ENCODE data around the gene THYN1.
A peak's percentile ranks its signal among the peaks of the same experiment; 100 is the strongest.
"Not testable (repeated sequence)": the region's sequence is repeated elsewhere in the genome, so short reads cannot be mapped to it uniquely, and the experiment has no call there.

THYN1 gene

GRCh38 chr11:134275188-134275533 lies 22.0 kb upstream of the THYN1 start:
- no peak for DNase-seq (ENCODE audit: low spot score)

GRCh38 chr11:134273317-134273712 lies 20.2 kb upstream of the THYN1 start:
- DNase-seq (ENCODE audit: low spot score): no peak

GRCh38 chr11:134272381-134273316 lies 19.5 kb upstream of the THYN1 start:
- no peak for DNase-seq (ENCODE audit: low spot score)

- DNase-seq (ENCODE audit: low spot score): no peak
These were observed 18.8 kb upstream of the THYN1 start for GRCh38 chr11:134271978-134272377.

GRCh38 chr11:134270250-134270714 lies 17.1 kb upstream of the THYN1 start:
- DNase-seq (ENCODE audit: low spot score): peak; percentile 70

- DNase-seq (ENCODE audit: low spot score): no peak
These were observed 14.8 kb upstream of the THYN1 start for GRCh38 chr11:134267966-134268365.

- no peak for DNase-seq (ENCODE audit: low spot score)
These were observed 14.3 kb upstream of the THYN1 start for GRCh38 chr11:134267461-134267860.

- peak; percentile 85 for DNase-seq (ENCODE audit: low spot score)
These were observed 13.7 kb upstream of the THYN1 start for GRCh38 chr11:134266841-134267251.

DNA sequence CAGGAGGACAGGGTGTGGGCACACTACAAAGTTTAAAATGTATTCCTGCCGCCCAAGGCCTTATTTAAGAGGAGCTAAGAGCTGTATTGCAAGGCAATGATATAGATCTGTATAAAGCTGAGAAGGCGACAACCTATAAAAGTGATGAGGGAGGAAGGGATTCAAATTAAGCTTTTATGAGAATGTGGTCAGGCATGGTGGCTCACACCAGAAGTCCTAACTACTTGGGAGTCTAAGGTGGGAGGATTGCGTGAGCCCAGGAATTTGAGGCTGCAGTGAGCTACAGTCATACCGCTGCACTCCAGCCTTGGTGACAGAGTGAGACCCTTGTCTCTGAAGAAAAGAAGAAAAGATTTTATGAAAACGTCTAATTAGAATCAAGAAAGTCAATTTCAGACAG lies 13.3 kb upstream of the THYN1 start:
- peak; percentile 33 for DNase-seq (ENCODE audit: low spot score)

DNA sequence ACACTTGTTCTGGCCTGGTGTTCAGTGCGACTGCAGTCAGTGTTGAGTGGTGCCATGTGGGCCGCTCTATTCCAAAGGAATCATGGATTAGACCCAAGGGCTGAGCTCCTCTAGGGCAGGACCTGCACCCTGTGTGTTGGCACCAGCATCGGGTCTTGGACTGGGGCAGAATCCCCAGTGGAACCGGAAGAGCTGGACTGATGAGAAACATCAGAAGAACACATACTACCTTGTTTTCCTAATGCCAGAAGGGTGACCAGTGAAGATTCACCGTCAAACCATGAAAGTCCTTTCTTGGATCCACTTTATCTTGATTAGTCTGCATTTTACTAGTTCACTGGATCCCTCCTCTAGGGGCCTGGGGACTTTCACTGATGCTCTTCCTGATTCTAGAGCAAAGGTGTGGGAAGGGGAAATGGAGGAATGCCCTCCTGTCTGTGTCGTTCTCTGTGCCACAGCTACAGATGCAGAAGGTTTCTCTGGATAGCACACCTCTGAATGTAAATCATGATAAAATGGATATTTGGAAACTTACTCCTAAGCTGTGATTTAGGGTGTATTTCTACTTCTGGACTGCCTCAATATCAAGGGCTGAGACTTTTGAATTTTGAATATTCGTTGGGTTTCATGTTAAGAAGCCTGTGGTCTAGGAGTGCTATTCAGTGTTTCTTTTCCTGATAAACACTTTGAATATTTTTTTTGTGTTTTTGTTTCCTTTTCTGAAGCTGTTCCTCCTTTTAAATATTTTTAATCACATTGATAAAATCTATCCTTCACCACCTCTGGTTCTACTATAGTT lies 12.0 kb upstream of the THYN1 start:
- no peak for DNase-seq (ENCODE audit: low spot score)

GRCh38 chr11:134261626-134262488 lies 8.7 kb upstream of the THYN1 start:
- DNase-seq (ENCODE audit: low spot score): no peak

GRCh38 chr11:134260983-134261382 lies 7.8 kb upstream of the THYN1 start:
- DNase-seq (ENCODE audit: low spot score): no peak

GRCh38 chr11:134260503-134260902 lies 7.4 kb upstream of the THYN1 start:
- DNase-seq (ENCODE audit: low spot score): no peak

GRCh38 chr11:134258577-134258976 lies 5.4 kb upstream of the THYN1 start:
- no peak for DNase-seq (ENCODE audit: low spot score)

- DNase-seq (ENCODE audit: low spot score): no peak
These were observed 3.9 kb upstream of the THYN1 start for GRCh38 chr11:134257101-134257500.

GRCh38 chr11:134255184-134255561 lies 2.0 kb upstream of the THYN1 start:
- DNase-seq (ENCODE audit: low spot score): not testable (repeated sequence)

DNA sequence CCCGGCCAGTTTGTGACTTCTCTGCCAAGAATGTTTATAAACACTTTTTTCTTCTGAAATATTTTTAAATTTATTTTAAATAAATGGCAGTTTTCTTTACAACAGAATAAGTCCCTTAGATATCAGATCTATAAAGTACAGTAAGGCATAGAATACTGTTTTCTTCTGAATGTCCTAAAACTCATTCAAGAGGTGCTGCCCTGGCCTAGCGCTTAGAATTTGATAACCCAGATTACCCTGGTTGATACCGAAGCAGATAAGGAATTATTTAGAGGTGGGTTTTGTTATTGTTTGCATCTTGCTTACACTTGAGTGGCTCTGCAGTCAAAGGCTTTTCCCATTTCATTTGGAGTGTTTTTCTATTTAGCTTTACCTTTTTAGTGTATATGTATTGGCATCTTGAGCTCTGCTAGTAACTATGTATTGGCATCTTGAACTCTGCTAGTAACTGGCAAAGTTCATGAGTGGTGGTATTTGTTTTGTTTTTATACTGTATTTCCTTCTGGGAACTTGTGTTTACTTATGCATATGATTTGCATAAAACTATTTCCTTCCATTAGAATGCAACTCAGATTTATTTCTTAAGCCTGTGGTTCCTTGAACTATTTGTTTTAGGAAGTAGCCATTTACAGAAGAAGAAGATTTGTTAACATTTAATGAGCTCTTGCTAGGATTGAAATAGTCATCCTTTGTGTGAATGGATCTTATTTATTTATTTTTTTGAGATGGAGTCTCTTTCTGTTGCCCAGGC lies 1.5 kb upstream of the THYN1 start:
- no peak for DNase-seq (ENCODE audit: low spot score)

- peak; percentile 64 for DNase-seq (ENCODE audit: low spot score)
These were observed 585 bp downstream of the THYN1 start for GRCh38 chr11:134252346-134253187.

- DNase-seq (ENCODE audit: low spot score): no peak
These were observed 2.5 kb downstream of the THYN1 start for GRCh38 chr11:134250675-134251074.

- DNase-seq (ENCODE audit: low spot score): no peak
These were observed 2.9 kb downstream of the THYN1 start for GRCh38 chr11:134250246-134250645.

Measured in SW480 (cell line).